HG03039 (cell line): ENCODE data around the gene HMGXB4.
"Not testable (repeated sequence)": the region's sequence is repeated elsewhere in the genome, so short reads cannot be mapped to it uniquely, and the experiment has no call there.

Experiments used
- ATAC-seq: cut with Tn5 transposase; IDR thresholded peaks from one replicate; pipeline ENCODE4 v1.9.1; 2021; ENCODE audit warnings: mild to moderate bottlenecking, moderate library complexity; ENCODE audit not compliant: unreplicated experiment

Gene HMGXB4, protein sequence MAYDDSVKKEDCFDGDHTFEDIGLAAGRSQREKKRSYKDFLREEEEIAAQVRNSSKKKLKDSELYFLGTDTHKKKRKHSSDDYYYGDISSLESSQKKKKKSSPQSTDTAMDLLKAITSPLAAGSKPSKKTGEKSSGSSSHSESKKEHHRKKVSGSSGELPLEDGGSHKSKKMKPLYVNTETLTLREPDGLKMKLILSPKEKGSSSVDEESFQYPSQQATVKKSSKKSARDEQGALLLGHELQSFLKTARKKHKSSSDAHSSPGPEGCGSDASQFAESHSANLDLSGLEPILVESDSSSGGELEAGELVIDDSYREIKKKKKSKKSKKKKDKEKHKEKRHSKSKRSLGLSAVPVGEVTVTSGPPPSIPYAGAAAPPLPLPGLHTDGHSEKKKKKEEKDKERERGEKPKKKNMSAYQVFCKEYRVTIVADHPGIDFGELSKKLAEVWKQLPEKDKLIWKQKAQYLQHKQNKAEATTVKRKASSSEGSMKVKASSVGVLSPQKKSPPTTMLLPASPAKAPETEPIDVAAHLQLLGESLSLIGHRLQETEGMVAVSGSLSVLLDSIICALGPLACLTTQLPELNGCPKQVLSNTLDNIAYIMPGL

DNA sequence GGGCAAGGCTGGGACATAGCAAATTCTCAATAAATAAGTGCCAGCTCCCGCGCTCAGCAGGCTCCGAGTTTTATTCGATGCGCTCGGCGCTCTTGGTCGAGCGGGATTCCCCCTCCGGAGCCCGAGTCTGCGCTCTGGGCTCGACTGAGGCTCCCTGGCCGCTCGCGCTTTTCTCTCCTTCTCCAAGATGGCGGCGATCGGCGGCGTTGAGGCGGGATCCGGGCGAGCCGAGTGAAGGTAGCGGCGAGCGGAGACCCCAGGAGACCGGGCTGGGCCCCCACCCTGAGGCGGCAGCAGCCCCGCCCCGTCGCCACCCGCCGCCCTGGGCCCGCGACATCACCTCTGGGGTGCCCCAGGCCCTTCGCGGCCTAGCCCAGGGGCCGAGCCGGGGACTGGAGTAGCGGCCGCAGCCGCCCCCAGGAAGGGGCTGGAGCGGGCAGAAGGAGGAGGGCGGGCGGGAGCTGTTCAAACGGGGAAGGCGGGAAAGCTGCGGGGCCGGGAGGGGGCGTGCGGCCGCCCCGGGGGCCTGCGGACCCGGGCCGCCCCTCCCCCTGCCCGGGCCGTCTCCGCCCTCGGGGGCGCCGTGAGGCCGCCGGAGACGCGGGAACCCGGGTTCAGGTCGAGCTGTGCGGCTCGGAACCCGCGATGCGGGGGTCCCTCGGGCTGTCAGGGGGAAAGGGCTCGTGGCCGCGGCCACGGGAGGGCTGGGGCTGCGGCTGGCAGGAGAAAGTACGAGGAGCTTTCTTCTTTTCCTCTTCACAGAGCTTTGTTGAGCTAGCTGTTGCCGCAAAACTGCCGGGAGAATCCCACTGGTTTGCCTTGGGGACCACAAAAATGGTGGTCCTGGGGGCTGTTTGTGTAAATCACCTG lies at the start of gene HMGXB4:
Gene HMGXB4 (plus strand): TSS at position 173 of the 870 bp plus-strand sequence. CDS start 4,898 bp downstream, outside the sequence.
- ATAC-seq = peak; percentile 79

DNA sequence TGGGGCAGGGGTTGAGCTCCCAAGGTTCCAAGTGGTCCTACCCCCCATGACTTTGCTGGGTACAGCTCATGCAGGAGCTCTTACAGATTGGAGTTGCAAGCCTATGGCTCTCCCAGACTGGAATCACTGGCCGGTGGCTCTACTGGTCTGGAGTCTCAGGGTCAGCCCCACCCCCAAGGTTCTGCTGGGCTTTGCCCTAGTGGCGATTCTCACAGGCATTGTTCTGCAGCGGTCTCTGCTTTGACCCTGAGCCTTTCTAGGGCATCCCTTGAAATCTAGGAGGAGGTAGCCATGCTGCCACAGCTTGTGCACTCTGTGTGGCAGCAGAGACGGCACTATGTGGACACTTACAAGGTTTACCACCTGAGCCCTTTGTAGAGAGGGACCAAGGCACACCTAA lies 49.3 kb upstream of the HMGXB4 start:
- no peak for ATAC-seq

DNA sequence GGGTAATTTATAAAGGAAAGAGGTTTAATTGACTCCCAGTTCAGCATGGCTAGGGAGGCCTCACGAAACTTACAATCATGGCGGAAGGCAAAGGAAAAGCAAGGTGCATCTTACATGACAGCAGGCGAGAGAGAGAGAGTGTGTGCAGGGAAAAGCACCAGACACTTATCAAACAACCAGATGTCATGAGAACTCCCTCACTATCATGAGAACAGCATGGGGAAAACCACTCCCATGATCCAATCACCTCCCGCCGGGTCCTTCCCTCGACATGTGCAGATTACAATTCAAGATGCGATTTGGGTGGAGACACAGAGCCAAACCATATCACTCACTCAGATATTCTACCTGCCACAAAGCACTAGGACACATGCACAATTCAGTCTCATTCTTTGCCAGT lies 48.1 kb upstream of the HMGXB4 start:
- ATAC-seq = no peak

DNA sequence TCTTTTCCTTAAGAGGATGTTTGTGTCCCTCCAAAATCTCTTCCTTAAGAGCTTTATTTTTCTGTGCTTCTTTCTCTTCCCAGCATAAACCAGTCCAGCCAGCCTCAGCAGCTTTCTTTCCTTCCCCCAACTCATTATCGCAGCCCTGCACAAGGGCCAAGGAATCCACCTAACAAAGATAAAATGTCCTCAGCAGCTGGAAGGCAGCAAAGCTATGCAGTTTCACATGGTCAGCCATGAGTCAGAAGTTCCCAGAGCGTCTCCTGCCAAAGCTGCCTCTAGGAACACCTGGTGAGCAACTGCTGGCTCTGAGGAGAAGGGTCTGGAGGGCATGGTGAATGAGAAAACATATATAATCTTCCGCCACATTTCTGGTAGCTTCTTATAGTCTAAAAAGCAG lies 45.3 kb upstream of the HMGXB4 start:
- ATAC-seq = no peak

DNA sequence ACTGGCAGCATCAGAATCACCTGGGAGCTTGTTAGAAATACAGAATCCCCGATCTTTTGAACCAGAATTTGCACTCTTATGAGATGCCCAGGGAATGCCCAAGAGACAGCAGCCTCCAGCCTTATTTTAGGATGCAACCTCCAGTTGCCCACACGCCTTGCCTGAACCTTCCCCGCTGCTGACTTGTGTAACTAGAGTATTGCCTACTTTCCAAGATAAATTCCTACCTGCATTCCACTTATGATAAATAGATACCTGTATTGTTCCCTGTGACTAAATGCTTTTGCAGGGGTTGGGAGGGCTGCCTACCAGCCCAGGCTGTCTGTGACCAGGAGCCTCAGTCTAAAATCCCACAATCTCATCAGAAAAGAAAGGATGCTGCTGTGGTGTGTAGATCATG lies 44.3 kb upstream of the HMGXB4 start:
- no peak for ATAC-seq

DNA sequence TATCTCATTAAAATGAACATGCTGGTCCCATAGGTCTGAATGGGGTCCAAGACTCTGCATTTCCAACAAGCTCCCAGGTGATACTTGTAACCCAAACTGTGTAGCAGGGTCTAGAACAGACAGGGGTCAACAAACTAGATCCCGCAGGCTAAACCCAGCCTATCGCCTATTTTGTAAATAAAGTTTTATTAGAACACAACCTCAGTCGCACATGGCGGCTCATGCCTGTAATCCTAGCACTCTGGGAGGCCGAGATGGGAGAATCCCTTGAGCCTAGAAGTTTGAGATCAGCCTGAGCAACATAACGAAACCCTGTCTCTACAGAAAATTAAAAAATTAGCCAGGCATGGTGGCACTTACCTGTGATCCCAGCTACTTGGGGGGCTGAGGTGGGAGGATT lies 42.3 kb upstream of the HMGXB4 start:
- ATAC-seq = no peak

DNA sequence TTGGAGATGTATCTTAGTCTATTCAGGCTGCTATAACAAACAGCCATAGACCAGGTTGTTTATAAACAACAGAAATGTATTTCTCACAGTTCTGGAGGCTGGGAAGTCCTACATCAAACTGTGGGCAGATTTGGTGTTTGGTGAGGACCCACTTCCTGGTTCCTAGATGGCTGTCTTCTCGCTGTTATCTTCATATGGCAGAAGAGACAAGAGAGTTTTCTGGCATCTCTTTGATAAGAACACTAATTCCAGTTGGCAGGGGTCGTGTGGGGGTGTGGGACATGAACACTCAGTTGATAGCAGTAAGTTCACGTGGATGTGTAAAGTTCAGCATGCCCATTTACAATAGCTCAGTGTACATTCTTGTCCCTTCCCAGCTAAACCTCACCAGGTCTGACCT lies 41.3 kb upstream of the HMGXB4 start:
- no peak for ATAC-seq

DNA sequence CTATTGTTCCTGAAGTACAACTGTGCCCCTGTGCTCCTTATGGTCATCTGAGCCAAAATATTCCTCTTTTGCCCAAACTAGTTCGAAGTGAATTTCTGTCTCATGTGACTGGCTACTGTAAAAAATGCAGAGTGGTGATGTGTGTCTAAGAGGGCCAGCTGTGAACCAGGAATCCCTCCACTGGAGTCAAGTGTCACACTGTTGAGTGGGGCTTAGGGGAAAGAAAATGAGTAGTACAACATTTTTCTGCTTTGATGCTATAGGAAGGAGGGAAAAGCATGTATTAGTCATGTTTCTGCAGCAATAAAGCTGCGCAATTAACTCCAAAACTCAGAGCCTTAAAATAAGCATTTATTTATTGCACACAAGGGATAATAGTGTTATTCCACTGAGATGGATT lies 39.8 kb upstream of the HMGXB4 start:
- no peak for ATAC-seq

DNA sequence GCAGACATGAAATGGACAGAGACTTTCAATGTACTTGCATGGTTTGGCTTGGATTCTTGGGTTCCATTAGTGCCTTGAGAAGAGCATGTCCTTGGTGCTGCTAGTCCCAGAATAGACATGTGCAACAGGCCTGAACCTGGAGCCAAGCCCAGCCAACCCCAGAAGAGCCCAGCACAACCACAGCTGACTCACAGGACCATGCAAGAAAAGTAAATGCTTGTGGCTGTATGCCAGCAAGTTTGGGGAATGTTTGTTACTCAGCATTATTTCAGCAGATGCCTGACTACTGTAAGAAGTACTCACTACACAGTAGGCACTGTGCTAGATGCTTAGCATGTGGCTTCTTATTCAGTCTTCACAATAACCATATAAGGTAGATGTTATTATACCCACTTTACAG lies 39.2 kb upstream of the HMGXB4 start:
- no peak for ATAC-seq

DNA sequence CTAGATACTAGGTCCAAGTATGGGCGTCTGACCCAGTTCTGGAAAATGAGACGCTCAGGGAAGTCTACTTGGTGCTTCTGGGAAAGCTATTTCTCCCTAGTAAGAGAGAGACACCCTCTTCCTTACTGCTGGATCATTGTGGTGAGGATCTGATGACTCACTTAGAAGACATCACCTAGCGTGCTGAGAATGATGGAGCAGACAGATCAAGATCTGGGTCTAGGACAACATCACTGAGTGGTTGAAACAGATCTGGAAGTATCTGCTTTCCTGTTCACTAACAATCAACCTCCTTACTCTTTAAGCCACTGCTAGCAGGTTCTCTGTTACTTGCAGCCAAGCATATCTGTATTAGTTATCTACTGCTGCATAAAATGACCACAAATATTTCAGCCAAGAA lies 38.3 kb upstream of the HMGXB4 start:
- no peak for ATAC-seq

DNA sequence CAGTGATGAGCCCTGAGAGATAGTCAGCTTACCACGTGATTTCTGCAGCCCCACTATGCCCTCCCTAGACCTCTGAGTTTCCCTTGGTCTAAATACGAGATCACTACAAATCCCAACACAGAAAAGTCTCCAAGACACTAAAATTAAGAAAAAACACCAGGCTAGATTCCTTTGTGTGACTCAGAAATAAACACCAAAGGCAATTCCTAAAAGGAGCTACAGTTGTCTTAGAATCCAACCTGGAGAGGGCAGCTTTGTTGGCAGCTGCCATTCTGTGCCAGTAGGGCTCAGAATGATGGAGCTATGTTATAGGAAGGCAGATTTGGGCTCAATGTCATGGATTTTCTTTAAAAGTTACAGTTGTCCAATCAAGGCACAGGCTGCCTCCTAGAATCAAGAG lies 37.1 kb upstream of the HMGXB4 start:
- no peak for ATAC-seq

DNA sequence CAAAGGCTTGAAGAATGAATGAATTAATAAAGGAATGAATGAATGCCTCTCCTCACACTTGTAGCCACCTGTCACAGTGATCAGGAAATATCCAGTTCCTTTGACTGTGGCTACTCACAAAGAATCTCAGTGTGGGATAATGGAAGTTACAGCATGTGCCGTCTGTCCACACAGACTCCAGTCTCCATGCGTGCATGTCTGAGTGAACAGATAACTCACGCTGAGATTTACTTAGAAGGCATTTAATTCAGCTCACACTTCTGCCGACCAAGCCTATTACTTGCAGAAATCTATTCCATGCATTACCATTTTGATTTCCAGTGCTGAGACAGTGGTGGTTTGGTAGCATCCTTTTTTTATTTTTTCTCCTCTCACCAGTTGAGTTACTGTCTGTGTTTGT lies 32.3 kb upstream of the HMGXB4 start:
- ATAC-seq = no peak

DNA sequence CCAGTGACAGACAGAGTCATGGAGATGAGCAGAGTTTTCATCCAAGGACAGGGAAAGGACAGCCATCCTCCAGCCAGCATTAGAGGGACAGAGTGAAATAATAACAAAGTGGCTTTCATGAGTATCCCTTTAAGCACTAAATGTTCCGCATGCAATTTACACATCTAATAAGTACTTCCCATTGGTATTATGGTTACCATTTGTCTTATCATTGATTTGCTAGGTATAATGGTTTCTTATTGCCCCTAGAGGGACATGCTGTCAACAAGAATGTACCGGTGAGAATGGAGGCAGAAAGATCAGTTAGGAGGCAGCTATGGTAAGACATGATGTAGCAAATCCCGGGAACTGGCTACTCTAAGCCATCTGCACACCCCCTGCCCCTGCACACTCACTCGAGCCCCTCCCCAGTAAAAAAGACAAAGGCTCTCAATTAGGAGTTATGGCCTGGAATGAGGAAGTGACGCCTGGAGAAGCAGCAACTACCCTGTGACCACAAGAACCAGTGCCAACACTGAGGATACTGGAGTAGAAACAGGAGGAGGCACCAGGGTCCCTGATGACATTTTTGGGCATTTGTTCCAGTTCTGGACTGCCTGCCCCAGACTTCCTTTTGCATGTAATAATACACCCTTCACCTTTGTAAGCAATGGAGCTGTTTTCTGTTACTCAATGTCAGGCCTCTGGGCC lies 30.2 kb upstream of the HMGXB4 start:
- no peak for ATAC-seq

DNA sequence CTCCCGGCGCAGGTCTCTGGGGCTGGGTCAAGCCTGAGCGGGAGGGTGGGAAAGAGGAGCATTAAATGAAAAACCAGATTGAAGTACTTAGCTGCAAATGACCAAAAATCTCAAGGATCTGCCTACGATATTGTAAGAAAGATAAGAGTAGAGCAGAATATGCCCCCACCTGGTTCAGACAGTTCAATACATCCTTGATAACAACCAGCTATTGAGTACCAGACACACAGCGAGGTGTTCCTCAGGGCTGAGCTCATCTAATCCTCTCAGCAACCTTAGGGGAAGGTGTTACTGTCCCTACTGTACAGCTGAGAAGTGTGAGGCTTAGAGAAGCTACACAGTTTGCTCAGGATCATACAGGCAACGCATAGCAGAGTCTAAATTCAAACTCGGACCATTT lies 27.4 kb upstream of the HMGXB4 start:
- ATAC-seq = no peak

DNA sequence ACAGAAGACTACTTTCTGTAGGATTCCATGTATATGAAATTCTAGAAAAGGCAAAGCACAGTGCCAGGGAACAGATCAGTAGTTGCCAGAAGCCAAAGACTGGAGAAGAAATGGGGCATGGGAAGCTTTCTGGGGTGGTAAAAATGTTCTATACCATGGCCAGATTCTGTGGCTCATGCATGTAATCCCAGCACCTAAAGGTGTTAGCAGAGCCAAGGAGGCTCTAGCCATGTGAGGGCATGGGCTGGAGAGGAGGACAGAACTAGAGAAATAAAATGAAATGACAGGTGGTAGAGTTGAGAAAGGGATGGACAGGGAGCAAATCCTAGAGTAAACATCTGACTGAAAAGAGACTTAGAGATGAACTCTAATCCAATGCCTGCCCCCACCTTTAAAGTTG lies 26.9 kb upstream of the HMGXB4 start:
- ATAC-seq = no peak

DNA sequence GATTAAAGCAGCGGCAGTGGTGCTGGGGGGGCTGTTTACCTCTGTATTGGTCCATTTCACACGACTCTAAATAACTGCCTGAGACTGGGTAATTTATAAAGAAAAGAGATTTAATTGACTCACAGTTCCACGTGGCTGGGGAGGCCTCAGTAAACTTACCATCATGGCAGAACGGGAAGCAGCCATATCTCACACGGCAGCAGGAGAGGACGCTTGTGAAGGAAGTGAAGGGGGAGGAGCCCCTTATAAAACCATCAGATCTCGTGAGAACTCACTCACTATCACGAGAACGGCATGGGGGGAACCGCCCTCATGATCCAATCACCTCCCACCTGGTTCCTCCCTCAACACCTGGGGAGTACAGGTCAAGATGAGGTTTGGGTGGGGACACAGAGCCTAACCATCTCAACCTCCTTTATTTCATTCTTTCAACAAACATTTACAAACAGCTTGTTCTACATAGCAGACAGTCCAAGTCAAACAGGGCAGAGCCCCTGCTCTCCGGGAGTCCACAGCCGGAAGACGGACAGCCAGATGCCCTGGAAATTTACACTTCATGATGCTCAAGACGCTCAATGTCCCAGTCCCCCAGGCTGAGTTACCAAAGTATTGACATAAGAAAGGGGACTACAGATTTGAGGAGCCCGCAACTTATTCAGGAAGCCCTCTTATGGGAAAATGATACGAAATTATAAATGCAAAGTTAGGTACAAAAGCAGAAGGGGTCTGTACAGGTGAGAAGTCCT lies 26.3 kb upstream of the HMGXB4 start:
- no peak for ATAC-seq

DNA sequence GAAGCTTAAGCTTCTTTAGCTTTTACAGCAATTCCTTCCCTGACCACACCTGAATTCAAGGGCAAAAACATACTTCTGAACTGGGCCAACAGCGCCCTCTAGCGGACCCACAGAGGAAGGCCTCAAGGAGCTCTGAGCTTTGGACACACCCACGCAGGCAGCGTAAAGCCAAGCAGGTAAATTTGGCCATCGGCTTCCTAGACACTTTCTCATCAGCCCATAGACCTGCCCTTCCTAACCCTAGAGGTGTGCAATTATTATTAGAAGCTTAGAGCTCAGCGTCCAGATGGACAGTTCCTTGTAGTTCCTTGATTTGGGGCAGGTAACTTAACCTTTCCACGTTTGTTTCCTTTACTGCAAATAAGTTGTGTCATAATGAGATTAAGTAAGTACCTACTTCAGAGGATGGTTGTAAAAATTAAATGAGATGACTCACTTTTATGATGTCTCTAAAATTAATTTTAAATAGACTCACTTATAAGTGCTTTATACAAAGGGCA lies 25.7 kb upstream of the HMGXB4 start:
- ATAC-seq = no peak

DNA sequence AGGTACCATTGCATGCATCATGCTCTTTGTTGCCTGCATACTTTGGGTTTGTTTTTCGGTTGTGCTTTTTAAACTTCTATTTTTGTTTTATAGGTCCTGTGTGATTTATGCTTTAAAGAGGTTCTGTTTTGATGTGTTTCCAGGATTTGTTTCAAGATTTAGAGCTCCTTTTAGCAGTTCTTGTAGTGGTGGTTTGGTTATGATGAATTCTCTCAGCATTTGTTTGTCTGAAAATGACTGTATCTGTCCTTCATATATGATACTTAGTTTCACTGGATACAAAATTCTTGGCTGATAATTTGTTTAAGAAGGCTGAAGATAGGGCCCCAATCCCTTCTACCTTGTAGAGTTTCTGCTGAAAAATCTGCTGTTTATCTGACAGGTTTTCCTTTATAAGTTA lies 18.5 kb upstream of the HMGXB4 start:
- not testable (repeated sequence) for ATAC-seq

DNA sequence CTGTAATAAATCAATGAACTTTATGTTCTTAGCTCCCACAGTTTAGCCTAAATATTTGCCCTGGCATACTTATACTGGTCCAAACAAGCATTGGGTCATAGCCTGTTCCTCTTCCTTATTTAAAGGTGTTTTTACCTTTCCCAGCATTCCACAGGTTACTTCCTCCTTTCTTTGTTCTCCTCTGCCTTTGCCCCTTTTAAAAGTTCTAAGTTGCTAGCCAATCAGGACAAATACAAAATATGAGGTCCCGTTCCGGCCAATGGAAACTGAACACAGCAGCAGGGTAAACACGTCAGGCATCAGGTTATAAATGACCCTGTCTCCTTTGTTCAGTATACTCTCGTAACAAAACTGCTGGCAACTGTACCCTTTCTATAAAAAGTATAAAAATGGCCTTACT lies 12.8 kb upstream of the HMGXB4 start:
- ATAC-seq = not testable (repeated sequence)

DNA sequence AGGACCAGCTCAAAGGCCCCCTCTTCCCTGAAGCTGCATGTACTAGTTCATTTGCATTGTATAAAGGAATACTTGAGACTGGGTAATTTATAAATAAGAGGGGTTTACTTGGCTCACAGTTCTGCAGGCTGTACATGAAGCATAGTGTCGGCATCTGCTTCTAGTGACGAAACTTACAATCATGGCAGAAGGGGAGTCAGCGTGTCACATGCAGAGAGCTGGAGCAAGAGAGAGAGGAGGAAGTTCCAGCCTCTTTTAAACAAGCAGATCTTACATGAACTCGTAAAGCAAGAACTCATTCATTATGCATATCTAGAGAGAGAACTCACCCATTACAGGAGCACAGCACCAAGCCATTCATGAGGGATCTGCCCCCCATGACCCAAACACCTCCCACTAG lies 7.1 kb upstream of the HMGXB4 start:
- no peak for ATAC-seq
